ENCODE results near the gene FAHD2A.
"Not testable (repeated sequence)": the region's sequence is repeated elsewhere in the genome, so short reads cannot be mapped to it uniquely, and the experiment has no call there.

The FAHD2A gene

GRCh38 chr2:95442474-95443099, 40.1 kb downstream of the FAHD2A start:
- not testable (repeated sequence) for DNase-seq

GRCh38 chr2:95445317-95445716, 42.8 kb downstream of the FAHD2A start:
- DNase-seq = not testable (repeated sequence)

- DNase-seq = not testable (repeated sequence)
Observed at GRCh38 chr2:95463292-95463691, 60.8 kb downstream of the FAHD2A start.
